Epithelial cell of alveolus of lung (primary cell): Measurements from ENCODE around the gene KLC1. TPM values are rescaled to one million over a fixed set of nuclear protein-coding genes. Genes with fewer than 3 reads are reported as not detected.

Source experiments
- total RNA-seq: library from RNA; depleted of rRNA; stranded (reverse); fragments of >200 nt; gene quantifications from 2 replicates; pipeline ENCODE4 v1.2.1, GENCODE V29; 2015

The KLC1 gene
- 132 and 148 TPM in 2 replicates for total RNA-seq

DNA sequence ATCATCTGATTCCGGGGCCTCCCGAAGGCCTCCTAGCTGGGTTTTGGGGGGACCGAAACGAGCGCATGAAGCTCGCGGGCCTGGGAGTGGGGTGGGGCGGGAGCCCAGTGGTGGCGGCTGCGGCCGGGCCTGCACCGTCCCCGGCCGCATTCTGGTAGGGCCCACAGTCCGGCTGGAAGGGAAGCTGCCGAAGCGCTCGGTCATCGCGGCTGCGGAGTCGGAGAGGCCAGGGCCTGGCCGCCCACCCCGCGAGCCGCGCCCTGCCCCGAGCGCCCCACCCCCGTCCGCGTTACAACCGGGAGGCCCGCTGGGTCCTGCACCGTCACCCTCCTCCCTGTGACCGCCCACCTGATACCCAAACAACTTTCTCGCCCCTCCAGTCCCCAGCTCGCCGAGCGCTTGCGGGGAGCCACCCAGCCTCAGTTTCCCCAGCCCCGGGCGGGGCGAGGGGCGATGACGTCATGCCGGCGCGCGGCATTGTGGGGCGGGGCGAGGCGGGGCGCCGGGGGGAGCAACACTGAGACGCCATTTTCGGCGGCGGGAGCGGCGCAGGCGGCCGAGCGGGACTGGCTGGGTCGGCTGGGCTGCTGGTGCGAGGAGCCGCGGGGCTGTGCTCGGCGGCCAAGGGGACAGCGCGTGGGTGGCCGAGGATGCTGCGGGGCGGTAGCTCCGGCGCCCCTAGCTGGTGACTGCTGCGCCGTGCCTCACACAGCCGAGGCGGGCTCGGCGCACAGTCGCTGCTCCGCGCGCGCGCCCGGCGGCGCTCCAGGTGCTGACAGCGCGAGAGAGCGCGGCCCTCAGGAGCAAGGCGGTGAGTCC, at the start of gene KLC1:
KLC1 (plus strand) TSS at position 528 of the 819 bp plus-strand sequence. CDS start 25,354 bp downstream, outside the sequence.

DNA sequence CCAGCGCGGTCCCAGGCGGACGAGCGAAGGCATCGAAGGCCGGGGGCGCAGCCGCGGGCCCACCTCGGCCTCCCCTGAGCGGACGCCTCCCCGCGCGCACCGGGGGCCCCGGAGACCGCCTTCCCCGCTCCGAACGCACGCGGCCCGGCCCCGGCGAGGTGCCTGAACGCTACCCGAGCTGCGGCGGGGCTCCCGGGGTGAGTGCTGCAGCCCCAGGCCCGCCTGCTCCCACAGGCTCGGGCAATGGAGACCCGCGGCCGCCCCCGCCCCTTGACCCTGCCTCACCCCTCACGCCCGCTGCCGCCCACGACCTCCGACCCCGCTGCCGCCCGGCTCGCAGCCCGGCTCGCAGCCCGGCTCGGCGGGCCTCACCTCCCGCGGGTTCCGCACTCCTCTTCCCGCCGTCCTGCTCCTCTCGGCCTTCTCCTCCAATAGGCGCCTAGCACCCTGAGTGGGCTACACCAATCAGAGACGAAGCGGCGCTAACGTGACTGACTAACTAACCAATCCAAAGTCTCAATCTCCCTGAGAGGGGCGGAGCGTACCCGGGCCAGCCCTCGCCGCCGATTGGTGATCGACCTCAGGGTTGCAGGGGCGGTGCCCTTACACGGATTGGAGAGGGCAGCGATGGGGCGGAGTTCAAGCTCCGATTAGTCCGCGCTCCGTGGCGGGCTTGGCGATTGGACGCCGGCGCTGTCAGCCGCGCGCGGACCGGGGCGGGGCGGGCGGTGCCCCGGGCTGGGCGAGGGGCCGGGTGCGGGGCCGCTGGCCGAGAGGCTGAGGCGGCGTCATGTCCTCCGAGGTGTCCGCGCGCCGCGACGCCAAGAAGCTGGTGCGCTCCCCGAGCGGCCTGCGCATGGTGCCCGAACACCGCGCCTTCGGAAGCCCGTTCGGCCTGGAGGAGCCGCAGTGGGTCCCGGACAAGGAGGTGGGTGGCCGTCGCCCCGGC, 86.3 kb downstream of the KLC1 start, which contains the start of the genes XRCC3 and ZFYVE21:
XRCC3 (minus strand) TSS at position 400 of the 949 bp plus-strand sequence. CDS start 4,364 bp downstream, outside the sequence.
ZFYVE21 (plus strand) TSS at position 759 of the 949 bp plus-strand sequence; CDS start at position 791, 32 bp downstream.

Other genes with a start within 250 kb of the KLC1 start
- gene MARK3, start 243.8 kb upstream of the KLC1 start, total RNA-seq: 48.6 and 61.6 TPM in 2 replicates
- 15.1 and 51.5 TPM in 2 replicates for gene CKB, start 106.4 kb upstream of the KLC1 start, total RNA-seq
- gene TRMT61A, start 100.0 kb upstream of the KLC1 start, total RNA-seq: 7.2 and 9.1 TPM in 2 replicates
- 16.8 and 18.7 TPM in 2 replicates for gene BAG5, start 66.6 kb upstream of the KLC1 start, total RNA-seq
- gene COA8, start 66.3 kb upstream of the KLC1 start, total RNA-seq: 25.5 and 32.3 TPM in 2 replicates
- 10.5 and 26.9 TPM in 2 replicates for gene XRCC3, start 86.2 kb downstream of the KLC1 start, total RNA-seq
- 40.0 and 45.1 TPM in 2 replicates for gene ZFYVE21, start 86.6 kb downstream of the KLC1 start, total RNA-seq
- 1.3 and 1.4 TPM in 2 replicates for gene PPP1R13B, start 218.4 kb downstream of the KLC1 start, total RNA-seq